ENCODE measurements around the gene ACOXL. TPM values are rescaled to one million over a fixed set of nuclear protein-coding genes. Genes with fewer than 3 reads are reported as not detected.

ACOXL gene
- total RNA-seq, 1 donor from 2014 or later, result 0.23 TPM

DNA sequence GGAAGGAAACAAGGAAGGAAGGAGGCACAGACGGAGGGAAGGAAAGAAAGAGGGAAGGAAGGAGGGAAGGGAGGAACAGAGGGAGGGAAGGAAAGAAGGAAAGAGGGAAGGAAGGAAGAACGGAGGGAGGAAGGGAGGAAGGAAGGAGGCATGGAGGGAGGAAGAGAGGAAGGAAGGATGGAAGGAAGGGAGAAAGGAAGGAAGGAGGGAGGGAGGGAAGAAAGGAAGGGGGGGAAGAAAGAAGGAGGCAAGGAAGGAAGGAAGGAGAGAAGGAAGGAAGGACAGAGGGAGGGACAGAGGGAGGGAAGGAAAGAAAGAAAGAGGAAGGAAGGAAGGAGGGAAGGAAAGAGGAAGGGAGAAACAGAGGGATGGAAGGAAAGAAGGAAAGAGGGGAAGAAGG, 7.6 kb upstream of the ACOXL start:
- no peaks in the 10 kb centered on the region for H3K4me1 ChIP-seq (ENCODE audit: insufficient read depth, low read length)
- peaks cover 44% of the 10 kb centered on the region for H3K27me3 ChIP-seq (ENCODE audit: insufficient read depth, low read length)
- DNase-seq (ENCODE audit: low read depth), result no peak
- Mint-ChIP-seq H3K27ac (ENCODE audit: unreplicated experiment) (no peak overlapping the region), H3K27me3 (ENCODE audit: low read depth, unreplicated experiment) (peaks cover 47% of the 10 kb centered on the region), H3K4me1 (ENCODE audit: low read depth, unreplicated experiment) (no peaks in the 10 kb centered on the region), H3K36me3 (ENCODE audit: low read depth, unreplicated experiment) (no peaks in the 10 kb centered on the region), H3K9me3 (ENCODE audit: unreplicated experiment) (no peaks in the 10 kb centered on the region), H3K4me3 (ENCODE audit: unreplicated experiment) (no peak overlapping the region)
- no peak for TF ChIP-seq EZH2 (IDR thresholded peaks at IDR 0.05; ENCODE audit: insufficient read depth, low read length)
- TF ChIP-seq CTCF (IDR thresholded peaks at IDR 0.05; ENCODE audit: insufficient read depth, low read depth, low read length), result no peak
- no peak overlapping the region for H3K27ac ChIP-seq (ENCODE audit: low read depth, low read length)
- no peak overlapping the region for H3K9ac ChIP-seq (ENCODE audit: low read length)
- no peak overlapping the region for H3K4me2 ChIP-seq (ENCODE audit: low read length)
- no peak overlapping the region for H3K4me3 ChIP-seq (ENCODE audit: insufficient read depth, low read depth, low read length)
- no peaks in the 10 kb centered on the region for H4K20me1 ChIP-seq (ENCODE audit: insufficient read depth, low read length)
- no peaks in the 10 kb centered on the region for H3K9me3 ChIP-seq (ENCODE audit: insufficient read depth, low read depth, low read length)
- no peak for FAIRE-seq
- H3K36me3 ChIP-seq (ENCODE audit: insufficient read depth, low read length), result no peaks in the 10 kb centered on the region
- no peak overlapping the region for H2AFZ ChIP-seq (ENCODE audit: low read depth, low read length)
- H3K79me2 ChIP-seq (ENCODE audit: insufficient read depth, low read length), result no peaks in the 10 kb centered on the region

- peaks cover 49% of the 10 kb centered on the region for H3K27me3 Mint-ChIP-seq (ENCODE audit: low read depth, unreplicated experiment)
These were observed 7.0 kb upstream of the ACOXL start for GRCh38 chr2:110725370-110725769.

More at GRCh38 chr2:110725370-110725769, 7.0 kb upstream of the ACOXL start:
- TF ChIP-seq EZH2 (IDR thresholded peaks at IDR 0.05; ENCODE audit: insufficient read depth, low read length) (no peak), CTCF (IDR thresholded peaks at IDR 0.05; ENCODE audit: insufficient read depth, low read depth, low read length) (no peak)
- no peaks in the 10 kb centered on the region for H3K4me1 ChIP-seq (ENCODE audit: insufficient read depth, low read length)
- peaks cover 49% of the 10 kb centered on the region for H3K27me3 ChIP-seq (ENCODE audit: insufficient read depth, low read length)
- no peak overlapping the region for H3K4me2 ChIP-seq (ENCODE audit: low read length)
- no peak overlapping the region for H3K27ac ChIP-seq (ENCODE audit: low read depth, low read length)
- H4K20me1 ChIP-seq (ENCODE audit: insufficient read depth, low read length), result no peaks in the 10 kb centered on the region
- no peak for FAIRE-seq
- DNase-seq (ENCODE audit: low read depth), result no peak
- H3K36me3 ChIP-seq (ENCODE audit: insufficient read depth, low read length), result no peaks in the 10 kb centered on the region
- no peaks in the 10 kb centered on the region for H3K9me3 Mint-ChIP-seq (ENCODE audit: unreplicated experiment)
- no peak overlapping the region for H3K27ac Mint-ChIP-seq (ENCODE audit: unreplicated experiment)
- no peak overlapping the region for H3K9ac ChIP-seq (ENCODE audit: low read length)
- H2AFZ ChIP-seq (ENCODE audit: low read depth, low read length), result no peak overlapping the region
- H3K4me1 Mint-ChIP-seq (ENCODE audit: low read depth, unreplicated experiment), result no peaks in the 10 kb centered on the region
- H3K36me3 Mint-ChIP-seq (ENCODE audit: low read depth, unreplicated experiment), result no peaks in the 10 kb centered on the region
- no peaks in the 10 kb centered on the region for H3K79me2 ChIP-seq (ENCODE audit: insufficient read depth, low read length)
- no peak overlapping the region for H3K4me3 Mint-ChIP-seq (ENCODE audit: unreplicated experiment)
- no peaks in the 10 kb centered on the region for H3K9me3 ChIP-seq (ENCODE audit: insufficient read depth, low read depth, low read length)
- H3K4me3 ChIP-seq (ENCODE audit: insufficient read depth, low read depth, low read length), result no peak overlapping the region

All from astrocyte (in vitro differentiated cells and primary cell).